ENCODE data around the gene PSMD6.

The PSMD6 gene

DNA sequence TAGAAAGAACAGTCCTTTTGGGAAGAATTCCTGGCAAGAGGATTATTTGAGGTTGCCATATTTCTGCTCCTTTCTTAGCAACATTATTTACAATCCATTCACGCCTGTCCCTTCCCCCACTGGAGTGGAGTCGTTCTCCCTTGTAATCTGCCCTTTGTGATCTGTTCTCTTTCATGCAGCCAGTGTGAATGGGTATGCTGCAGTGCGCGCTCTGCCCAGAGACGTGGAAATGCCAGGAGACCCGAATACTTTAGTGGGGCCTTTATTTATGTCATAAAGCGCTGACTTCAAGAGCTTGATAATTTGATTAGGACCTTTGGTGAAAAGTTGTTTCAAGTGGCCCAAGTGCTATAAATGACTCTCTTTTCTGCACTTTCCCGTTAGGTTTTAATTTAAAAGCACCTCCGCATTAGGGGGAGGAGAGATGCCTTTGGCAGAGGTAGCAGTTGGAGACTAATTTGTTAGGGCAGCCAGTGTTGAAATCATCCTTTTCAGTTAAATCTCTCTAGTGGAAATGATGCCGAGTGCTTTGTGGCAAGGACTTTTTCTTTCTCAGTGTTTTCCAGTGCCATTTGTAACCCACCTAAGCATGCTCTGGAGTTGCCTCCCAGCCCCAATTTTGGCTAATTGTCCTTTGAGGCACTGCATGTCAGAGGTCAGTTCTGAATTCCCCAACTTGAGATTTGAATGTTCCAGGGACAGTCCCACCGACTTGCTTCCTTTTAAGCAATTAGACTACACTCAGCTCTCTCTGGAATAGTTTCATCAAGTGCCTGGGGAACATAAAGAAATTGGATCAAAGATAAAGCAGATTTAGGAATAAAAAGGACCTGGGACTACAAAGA lies 52.4 kb downstream of the PSMD6 start:
- CTCF ChIA-PET: no interaction called here
- no peak for DNase-seq (ENCODE audit: low spot score)
- H3K27ac ChIP-seq: no peak overlapping the region
- POLR2A ChIA-PET (ENCODE audit: low non-redundant PET): no interaction called here
- TF ChIP-seq, protein P1, sequence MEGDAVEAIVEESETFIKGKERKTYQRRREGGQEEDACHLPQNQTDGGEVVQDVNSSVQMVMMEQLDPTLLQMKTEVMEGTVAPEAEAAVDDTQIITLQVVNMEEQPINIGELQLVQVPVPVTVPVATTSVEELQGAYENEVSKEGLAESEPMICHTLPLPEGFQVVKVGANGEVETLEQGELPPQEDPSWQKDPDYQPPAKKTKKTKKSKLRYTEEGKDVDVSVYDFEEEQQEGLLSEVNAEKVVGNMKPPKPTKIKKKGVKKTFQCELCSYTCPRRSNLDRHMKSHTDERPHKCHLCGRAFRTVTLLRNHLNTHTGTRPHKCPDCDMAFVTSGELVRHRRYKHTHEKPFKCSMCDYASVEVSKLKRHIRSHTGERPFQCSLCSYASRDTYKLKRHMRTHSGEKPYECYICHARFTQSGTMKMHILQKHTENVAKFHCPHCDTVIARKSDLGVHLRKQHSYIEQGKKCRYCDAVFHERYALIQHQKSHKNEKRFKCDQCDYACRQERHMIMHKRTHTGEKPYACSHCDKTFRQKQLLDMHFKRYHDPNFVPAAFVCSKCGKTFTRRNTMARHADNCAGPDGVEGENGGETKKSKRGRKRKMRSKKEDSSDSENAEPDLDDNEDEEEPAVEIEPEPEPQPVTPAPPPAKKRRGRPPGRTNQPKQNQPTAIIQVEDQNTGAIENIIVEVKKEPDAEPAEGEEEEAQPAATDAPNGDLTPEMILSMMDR (conservative IDR thresholded peaks at IDR 0.05; ENCODE audit: low read depth): no peak

DNA sequence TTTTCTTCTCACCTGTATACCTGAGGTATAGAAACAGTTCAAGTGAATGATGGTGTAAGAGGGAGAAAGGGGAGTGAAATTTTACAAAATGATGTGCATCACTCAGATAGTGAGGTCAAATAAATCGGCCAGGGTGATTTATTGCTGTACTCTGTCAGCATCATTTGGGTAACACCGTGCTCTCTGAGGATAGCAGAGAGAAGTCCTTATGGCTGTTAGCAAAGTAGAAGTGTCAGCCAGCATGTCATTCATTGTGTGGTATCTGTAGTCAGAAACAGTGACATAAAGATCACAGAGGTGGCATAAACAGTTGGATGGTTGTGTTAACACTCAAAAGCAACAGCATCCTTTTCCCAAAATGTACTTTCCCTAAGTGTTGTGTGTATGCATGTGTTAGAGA lies 53.4 kb downstream of the PSMD6 start:
- ChIA-PET CTCF (interaction anchor here (0.6 kb wide), 1 partner anchor 60 kb away, joined by 3 read pairs; no protein-coding TSS in a partner anchor), POLR2A (ENCODE audit: low non-redundant PET) (no interaction called here)
- H3K27ac ChIP-seq: no peak overlapping the region
- TF ChIP-seq, protein P1 (conservative IDR thresholded peaks at IDR 0.05; ENCODE audit: low read depth): no peak
- DNase-seq (ENCODE audit: low spot score): no peak

DNA sequence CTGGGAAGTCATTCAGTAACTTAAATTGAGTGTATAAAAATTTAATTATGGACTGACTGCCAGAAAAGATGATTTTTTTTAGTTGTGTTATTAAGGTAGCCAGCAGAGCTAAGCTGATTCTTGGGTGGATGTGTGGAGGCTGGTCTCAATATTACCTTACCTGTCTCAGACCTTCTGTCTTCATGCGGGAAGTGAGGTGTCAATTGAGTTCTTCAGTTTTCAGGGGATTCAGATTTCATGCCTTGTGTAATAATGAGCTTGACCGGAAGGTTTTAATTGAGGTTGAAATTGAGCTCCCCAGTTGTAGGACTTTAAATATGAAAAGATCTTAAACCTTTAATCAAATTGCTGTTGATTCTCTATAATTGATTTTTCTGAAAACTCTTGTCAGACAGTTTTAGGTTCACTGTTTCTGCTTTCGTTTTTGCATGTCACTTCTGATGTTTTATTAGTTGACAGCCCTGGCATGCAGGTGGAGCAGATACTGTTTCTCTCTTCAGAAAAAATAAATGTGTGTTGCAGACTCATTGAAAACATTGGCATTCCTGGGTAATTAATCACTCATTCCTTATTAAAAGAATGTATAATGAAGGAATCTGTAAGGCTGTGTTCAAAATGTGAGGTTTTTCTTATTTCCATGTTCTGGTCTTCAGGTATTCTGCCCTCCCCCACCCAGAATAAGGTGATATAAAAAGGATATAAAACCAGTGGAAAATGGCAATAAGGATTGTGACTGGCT lies 54.5 kb downstream of the PSMD6 start:
- TF ChIP-seq, protein P1 (conservative IDR thresholded peaks at IDR 0.05; ENCODE audit: low read depth): no peak
- POLR2A ChIA-PET (ENCODE audit: low non-redundant PET): no interaction called here
- DNase-seq (ENCODE audit: low spot score): peak; percentile 8
- H3K27ac ChIP-seq: no peak overlapping the region
- CTCF ChIA-PET: no interaction called here

DNA sequence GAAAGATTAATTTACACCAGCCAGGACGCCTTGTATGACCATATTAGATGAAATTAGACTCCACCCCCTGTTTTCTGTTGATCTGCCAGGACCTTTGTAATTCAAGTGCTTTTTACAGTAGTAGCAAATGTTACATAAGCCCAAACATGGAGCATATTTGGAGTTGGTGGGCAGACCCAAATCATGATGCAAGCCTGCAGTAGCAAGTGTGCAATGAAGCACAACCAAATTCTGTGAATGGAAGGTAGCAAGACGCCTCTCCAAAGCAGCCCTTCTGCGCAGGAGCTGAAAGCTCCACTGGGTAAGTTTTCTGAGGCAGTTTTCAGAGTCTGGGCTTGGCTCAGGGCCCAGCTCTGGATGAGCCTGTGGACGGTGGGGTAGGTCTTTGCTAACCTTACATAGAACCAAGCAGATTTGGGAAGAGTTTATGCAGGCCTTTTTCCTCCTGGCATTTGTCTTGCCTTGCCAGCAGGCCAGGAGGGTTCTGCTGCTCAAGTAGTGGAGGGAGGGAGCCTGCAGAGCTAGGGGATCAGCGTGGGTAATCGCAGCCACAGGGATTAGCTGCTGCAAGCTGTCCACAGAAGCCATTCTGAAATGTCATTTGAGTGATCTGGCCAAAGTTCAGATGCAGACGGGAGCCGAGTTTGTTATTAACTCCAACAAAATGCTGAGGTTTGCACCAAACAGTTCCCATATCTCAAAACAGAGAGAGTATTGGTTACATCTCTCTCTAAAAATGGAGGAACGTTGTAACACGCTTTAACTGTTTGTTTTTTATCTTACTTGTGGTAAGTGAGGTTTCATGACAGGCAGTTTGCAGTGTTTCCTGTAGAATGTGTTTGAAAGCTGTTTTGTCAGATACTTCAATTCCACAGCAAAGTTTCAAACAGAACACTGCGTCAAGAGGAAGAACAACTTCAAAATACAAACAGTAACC lies 55.4 kb downstream of the PSMD6 start:
- no peak for DNase-seq (ENCODE audit: low spot score)
- TF ChIP-seq, protein P1 (conservative IDR thresholded peaks at IDR 0.05; ENCODE audit: low read depth): no peak
- H3K27ac ChIP-seq: peak overlapping the region; percentile 77
- CTCF ChIA-PET: no interaction called here
- POLR2A ChIA-PET (ENCODE audit: low non-redundant PET): no interaction called here

DNA sequence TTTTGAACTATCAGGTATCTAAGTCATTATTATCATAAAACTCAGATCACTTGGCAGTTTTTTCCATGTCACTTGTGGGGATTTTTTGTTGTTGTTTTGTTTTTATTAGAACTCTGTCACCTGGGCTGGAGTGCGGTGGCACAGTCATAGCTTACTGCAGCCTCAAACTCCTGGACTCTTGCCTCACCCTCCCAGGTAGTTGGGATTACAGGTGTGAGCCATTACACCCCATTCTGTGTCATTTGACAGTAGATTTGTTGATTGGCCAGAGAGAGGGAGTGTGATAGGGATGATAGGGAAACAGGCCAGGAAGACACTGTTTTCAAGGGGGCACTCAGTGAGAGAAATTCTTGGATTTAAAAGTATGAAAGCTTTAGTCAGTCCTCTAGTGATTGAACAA lies 56.4 kb downstream of the PSMD6 start:
- no peak for DNase-seq (ENCODE audit: low spot score)
- ChIA-PET POLR2A (ENCODE audit: low non-redundant PET) (no interaction called here), CTCF (interaction anchor here (0.6 kb wide), 1 partner anchor 142 kb away, joined by 3 read pairs; no protein-coding TSS in a partner anchor)
- H3K27ac ChIP-seq: no peak overlapping the region
- TF ChIP-seq, protein P1 (conservative IDR thresholded peaks at IDR 0.05; ENCODE audit: low read depth): no peak

DNA sequence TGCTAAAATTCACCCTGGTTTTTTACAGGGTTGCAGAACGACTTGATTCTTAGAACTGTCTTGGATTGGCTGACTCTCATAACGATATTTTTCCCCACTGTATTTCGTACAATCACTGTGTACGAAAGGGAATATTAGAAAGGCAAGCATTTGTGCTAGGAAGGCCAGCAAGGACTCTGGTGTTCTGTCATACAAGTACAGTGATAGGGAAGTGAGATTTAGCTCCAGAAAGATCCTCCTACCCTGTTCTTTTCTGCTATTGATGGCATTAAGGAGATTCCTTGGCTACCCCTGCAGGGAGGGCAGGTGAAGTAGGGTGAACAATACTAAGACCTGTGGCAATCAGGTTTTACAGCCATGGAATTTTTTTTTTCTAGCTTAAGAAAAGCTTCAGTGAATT lies 57.3 kb downstream of the PSMD6 start:
- no peak for DNase-seq (ENCODE audit: low spot score)
- ChIA-PET CTCF (interaction anchor here (0.6 kb wide), 1 partner anchor 348 kb away, joined by 4 read pairs; no protein-coding TSS in a partner anchor), POLR2A (ENCODE audit: low non-redundant PET) (no interaction called here)
- TF ChIP-seq, protein P1 (conservative IDR thresholded peaks at IDR 0.05; ENCODE audit: low read depth): no peak
- H3K27ac ChIP-seq: no peak overlapping the region

All from RWPE1 (cell line).